NCI-H774 (cell line): Measurements from ENCODE around the gene MYH4.

Experiments used
- DNase-seq: peaks from one replicate; lab custom pipeline; 2025; lab: John Stamatoyannopoulos, UW

The MYH4 gene

GRCh38 chr17:10421900-10422542, 47.3 kb downstream of the MYH4 start, which contains the start of gene MYH8:
TSS of gene MYH8 (minus strand) at chr17:10421950. CDS start at chr17:10420227, 1,723 bp downstream.
- DNase-seq = no peak

DNA sequence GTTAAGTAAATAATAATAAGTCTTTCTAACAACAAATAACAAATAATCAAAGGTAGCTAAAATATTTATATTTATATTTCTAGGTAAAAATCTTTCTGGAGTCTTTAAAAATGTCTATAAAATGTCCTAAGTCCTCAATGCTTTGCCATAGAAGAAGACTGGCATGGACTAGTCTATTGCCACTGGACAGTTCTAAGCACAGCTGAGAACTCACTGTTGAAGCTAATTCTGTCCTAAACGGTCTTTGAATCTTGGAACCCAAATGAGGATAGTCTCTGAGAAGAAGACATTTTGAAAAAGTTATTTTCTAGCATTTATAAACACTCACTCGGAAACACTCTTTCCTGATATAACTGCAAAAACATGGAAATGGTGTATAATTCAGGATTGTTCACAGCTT, 48.1 kb downstream of the MYH4 start:
- no peak for DNase-seq

DNA sequence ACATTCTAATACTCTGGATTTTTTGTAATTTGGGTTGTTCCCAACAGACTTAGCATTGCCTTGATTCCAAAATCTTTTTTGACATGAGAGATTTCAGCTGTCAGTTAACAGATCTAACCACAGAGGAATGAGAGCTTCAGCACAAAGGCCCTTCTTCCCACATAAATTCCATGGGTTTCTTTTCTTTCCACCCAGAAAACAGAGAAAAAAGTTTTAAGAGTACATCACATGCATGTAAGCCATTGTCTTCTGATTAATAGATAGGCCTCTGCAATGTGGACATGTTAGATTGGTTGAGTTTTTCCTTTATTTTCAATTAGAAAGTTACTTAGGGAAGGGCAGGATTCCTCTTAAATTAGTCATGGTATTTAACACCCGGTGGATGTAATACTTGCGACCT, 48.5 kb downstream of the MYH4 start:
- no peak for DNase-seq

- no peak for DNase-seq
Measured at GRCh38 chr17:10417431-10417830, 51.9 kb downstream of the MYH4 start.

GRCh38 chr17:10415161-10415560, 54.2 kb downstream of the MYH4 start:
- no peak for DNase-seq

DNA sequence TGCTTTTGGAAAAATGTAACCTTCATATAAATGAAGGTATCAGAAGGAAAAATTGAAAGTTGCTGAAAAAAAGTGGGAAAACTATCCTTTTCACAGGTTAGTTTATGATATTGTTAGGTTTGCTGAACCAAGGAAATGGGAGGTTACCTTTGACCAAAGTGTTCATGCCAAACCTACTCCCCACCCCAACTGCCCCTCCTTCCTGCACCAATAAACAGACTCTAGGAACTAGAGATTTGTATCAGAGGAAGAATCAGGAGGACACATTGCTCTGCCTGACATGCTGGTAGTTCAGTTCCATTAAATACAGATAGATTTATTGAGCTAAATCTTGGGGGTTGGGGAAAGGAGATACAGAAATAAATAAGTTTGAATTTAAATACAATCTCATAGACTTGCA, 65.8 kb downstream of the MYH4 start:
- no peak for DNase-seq

GRCh38 chr17:10398352-10398751, 71.0 kb downstream of the MYH4 start:
- no peak for DNase-seq

- no peak for DNase-seq
Measured at GRCh38 chr17:10396524-10397163, 72.7 kb downstream of the MYH4 start.

DNA sequence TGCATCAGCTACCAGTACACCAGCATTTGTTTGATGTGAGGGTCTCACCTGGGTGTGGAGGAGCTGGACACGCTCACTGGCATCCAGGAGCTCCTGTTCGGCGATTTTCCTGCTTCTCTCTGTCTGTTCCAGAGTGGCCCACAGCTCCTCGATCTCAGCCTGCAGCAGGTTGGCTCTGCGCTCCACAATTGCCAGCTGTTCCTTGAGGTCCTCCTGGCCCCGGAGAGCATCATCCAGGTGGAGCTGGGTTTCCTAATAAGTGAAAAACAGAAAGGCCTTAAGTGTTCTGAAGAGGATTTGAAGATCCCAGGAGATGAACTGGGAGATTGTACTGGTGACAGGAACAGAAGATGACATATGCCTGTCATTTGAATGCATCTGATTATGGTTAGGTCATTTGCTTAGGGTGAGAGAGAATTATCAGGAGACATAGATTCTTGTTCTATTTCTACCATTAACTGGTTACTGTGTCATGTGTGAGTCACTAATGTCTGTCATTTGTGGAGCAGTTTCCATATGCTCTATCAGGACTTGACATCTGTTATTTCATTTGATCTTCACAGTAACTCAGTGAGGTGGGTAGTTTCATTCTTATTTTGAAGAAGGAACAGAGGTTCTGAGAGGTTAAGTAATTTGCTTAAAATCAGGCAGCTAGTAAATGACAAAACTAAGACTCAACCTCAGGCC, 75.0 kb downstream of the MYH4 start:
- no peak for DNase-seq
